Measurements from ENCODE around the gene LRRC27. TPM values are rescaled to one million over a fixed set of nuclear protein-coding genes. Genes with fewer than 3 reads are reported as not detected.

The LRRC27 gene
- total RNA-seq, 6 experiments from 2014 or later = 2.2 to 5.4 (median 3.2) TPM

- Histone ChIP-seq H3K27me3 (no peaks in the 10 kb centered on the region), H3K4me3 (no peak overlapping the region), H3K27ac (peak overlapping the region; percentile 21 to 60 (median 53)), H3K36me3 (no peaks in the 10 kb centered on the region), H3K9me3 (no peaks in the 10 kb centered on the region), H3K4me1 (peaks cover 0 to 9% (median 2%) of the 10 kb centered on the region in 4 donors)
- intact Hi-C loops (cut with DNase I) = no loop called here
- TF ChIP-seq CTCF (IDR thresholded peaks at IDR 0.05) = no peak
- ATAC-seq (peak; percentile 30 to 42 (median 36)), DNase-seq (no peak)
- WGBS (ENCODE audit: insufficient coverage, low coverage, low lambda C conversion rate, missing lambda C conversion rate) = 53% methylated on average over 16 of the region's 23 CpGs
Measured at GRCh38 chr10:132411561-132412253, 79.7 kb downstream of the LRRC27 start.

- Histone ChIP-seq H3K27ac (peak overlapping the region; percentile 21 to 60 (median 53)), H3K27me3 (no peaks in the 10 kb centered on the region), H3K9me3 (no peaks in the 10 kb centered on the region), H3K36me3 (no peaks in the 10 kb centered on the region), H3K4me3 (no peak overlapping the region), H3K4me1 (peaks cover 0 to 5% (median 1%) of the 10 kb centered on the region in 4 donors)
- intact Hi-C loops (cut with DNase I) = no loop called here
- 65% methylated on average over 6 of the region's 29 CpGs for WGBS (ENCODE audit: insufficient coverage, low coverage, low lambda C conversion rate, missing lambda C conversion rate)
- ATAC-seq = no peak
- no peak for DNase-seq
- TF ChIP-seq CTCF (IDR thresholded peaks at IDR 0.05) (no peak), POLR2A (IDR thresholded peaks at IDR 0.05) (no peak)
Measured at GRCh38 chr10:132412316-132413192, 80.6 kb downstream of the LRRC27 start.

GRCh38 chr10:132413226-132414205, 81.5 kb downstream of the LRRC27 start:
- Histone ChIP-seq H3K9me3 (no peaks in the 10 kb centered on the region), H3K4me3 (no peak overlapping the region), H3K4me1 (peaks cover 0 to 5% (median 0%) of the 10 kb centered on the region in 4 donors), H3K27ac (peak overlapping the region in 1 of 3 donors; percentile 53), H3K36me3 (no peaks in the 10 kb centered on the region), H3K27me3 (no peaks in the 10 kb centered on the region)
- DNase-seq (no peak), ATAC-seq (peak in 2 of 4 donors; percentile 10 to 15)
- intact Hi-C loops (cut with DNase I) = no loop called here
- TF ChIP-seq POLR2A (IDR thresholded peaks at IDR 0.05) (no peak), CTCF (IDR thresholded peaks at IDR 0.05) (no peak)
- 78% methylated on average over 14 of the region's 32 CpGs for WGBS (ENCODE audit: insufficient coverage, low coverage, low lambda C conversion rate, missing lambda C conversion rate)

- Histone ChIP-seq H3K36me3 (no peaks in the 10 kb centered on the region), H3K9me3 (no peaks in the 10 kb centered on the region), H3K27me3 (no peaks in the 10 kb centered on the region), H3K4me3 (no peak overlapping the region), H3K27ac (no peak overlapping the region), H3K4me1 (peaks cover 0 to 5% (median 0%) of the 10 kb centered on the region in 4 donors)
- 97% methylated on average over 12 of the region's 21 CpGs for whole genome bisulfite sequencing (ENCODE audit: insufficient coverage, low coverage, low lambda C conversion rate, missing lambda C conversion rate)
- intact Hi-C loops (cut with DNase I) = no loop called here
- TF ChIP-seq POLR2A (IDR thresholded peaks at IDR 0.05) (no peak), CTCF (IDR thresholded peaks at IDR 0.05) (no peak)
- DNase-seq (no peak), ATAC-seq (no peak)
Measured at GRCh38 chr10:132414402-132415016, 82.5 kb downstream of the LRRC27 start.
